Measurements from ENCODE around the gene PIM1. TPM values are rescaled to one million over a fixed set of nuclear protein-coding genes. Genes with fewer than 3 reads are reported as not detected.

Gene PIM1
- total and polyA plus RNA-seq, 9 of the 15 experiments (the other 6 are each of a cell fraction or from before 2014, with no cell fraction given), result 19.0 to 789 (median 212) TPM

DNA sequence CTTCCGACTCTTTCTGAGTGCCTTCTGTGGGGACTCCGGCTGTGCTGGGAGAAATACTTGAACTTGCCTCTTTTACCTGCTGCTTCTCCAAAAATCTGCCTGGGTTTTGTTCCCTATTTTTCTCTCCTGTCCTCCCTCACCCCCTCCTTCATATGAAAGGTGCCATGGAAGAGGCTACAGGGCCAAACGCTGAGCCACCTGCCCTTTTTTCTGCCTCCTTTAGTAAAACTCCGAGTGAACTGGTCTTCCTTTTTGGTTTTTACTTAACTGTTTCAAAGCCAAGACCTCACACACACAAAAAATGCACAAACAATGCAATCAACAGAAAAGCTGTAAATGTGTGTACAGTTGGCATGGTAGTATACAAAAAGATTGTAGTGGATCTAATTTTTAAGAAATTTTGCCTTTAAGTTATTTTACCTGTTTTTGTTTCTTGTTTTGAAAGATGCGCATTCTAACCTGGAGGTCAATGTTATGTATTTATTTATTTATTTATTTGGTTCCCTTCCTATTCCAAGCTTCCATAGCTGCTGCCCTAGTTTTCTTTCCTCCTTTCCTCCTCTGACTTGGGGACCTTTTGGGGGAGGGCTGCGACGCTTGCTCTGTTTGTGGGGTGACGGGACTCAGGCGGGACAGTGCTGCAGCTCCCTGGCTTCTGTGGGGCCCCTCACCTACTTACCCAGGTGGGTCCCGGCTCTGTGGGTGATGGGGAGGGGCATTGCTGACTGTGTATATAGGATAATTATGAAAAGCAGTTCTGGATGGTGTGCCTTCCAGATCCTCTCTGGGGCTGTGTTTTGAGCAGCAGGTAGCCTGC is 4.8 kb downstream of the PIM1 start (continued):
- TF ChIP-seq, protein P1, sequence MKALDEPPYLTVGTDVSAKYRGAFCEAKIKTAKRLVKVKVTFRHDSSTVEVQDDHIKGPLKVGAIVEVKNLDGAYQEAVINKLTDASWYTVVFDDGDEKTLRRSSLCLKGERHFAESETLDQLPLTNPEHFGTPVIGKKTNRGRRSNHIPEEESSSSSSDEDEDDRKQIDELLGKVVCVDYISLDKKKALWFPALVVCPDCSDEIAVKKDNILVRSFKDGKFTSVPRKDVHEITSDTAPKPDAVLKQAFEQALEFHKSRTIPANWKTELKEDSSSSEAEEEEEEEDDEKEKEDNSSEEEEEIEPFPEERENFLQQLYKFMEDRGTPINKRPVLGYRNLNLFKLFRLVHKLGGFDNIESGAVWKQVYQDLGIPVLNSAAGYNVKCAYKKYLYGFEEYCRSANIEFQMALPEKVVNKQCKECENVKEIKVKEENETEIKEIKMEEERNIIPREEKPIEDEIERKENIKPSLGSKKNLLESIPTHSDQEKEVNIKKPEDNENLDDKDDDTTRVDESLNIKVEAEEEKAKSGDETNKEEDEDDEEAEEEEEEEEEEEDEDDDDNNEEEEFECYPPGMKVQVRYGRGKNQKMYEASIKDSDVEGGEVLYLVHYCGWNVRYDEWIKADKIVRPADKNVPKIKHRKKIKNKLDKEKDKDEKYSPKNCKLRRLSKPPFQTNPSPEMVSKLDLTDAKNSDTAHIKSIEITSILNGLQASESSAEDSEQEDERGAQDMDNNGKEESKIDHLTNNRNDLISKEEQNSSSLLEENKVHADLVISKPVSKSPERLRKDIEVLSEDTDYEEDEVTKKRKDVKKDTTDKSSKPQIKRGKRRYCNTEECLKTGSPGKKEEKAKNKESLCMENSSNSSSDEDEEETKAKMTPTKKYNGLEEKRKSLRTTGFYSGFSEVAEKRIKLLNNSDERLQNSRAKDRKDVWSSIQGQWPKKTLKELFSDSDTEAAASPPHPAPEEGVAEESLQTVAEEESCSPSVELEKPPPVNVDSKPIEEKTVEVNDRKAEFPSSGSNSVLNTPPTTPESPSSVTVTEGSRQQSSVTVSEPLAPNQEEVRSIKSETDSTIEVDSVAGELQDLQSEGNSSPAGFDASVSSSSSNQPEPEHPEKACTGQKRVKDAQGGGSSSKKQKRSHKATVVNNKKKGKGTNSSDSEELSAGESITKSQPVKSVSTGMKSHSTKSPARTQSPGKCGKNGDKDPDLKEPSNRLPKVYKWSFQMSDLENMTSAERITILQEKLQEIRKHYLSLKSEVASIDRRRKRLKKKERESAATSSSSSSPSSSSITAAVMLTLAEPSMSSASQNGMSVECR (CRISPR knock-in tag; IDR thresholded peaks at IDR 0.05), result no peak
- TF ChIP-seq ZBTB26 (CRISPR knock-in tag; IDR thresholded peaks at IDR 0.05) (no peak), FOXP1 (CRISPR knock-in tag; IDR thresholded peaks at IDR 0.05) (no peak), BCOR (IDR thresholded peaks at IDR 0.05) (no peak), TBL1XR1 (IDR thresholded peaks at IDR 0.05; ENCODE audit: low read length in 2 of 2) (peak; percentile 42 to 53; a peak in 2 of 4 replicates), SRF (CRISPR knock-in tag; IDR thresholded peaks at IDR 0.05) (no peak), SMARCC2 (IDR thresholded peaks at IDR 0.05; ENCODE audit: low read depth) (no peak), THRAP3 (IDR thresholded peaks at IDR 0.05; ENCODE audit: borderline replicate concordance) (no peak; the same call in 1 of the 2 replicates), NCOA6 (IDR thresholded peaks at IDR 0.05) (no peak), IRF1 (CRISPR knock-in tag; IDR thresholded peaks at IDR 0.05; ENCODE audit: borderline replicate concordance) (no peak), MAX (CRISPR knock-in tag; IDR thresholded peaks at IDR 0.05) (no peak), SRSF9 (IDR thresholded peaks at IDR 0.05; ENCODE audit: borderline replicate concordance, low read depth, low read length) (no peak), SMARCA5 (IDR thresholded peaks at IDR 0.05) (no peak), ZNF695 (CRISPR knock-in tag; IDR thresholded peaks at IDR 0.05) (no peak), POLR2AphosphoS2 (IDR thresholded peaks at IDR 0.05; ENCODE audit: low read length) (peak; percentile 26), ZNF134 (CRISPR knock-in tag; conservative IDR thresholded peaks at IDR 0.05) (no peak)
- TF ChIP-seq, protein P2, sequence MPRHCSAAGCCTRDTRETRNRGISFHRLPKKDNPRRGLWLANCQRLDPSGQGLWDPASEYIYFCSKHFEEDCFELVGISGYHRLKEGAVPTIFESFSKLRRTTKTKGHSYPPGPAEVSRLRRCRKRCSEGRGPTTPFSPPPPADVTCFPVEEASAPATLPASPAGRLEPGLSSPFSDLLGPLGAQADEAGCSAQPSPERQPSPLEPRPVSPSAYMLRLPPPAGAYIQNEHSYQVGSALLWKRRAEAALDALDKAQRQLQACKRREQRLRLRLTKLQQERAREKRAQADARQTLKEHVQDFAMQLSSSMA (CRISPR knock-in tag; IDR thresholded peaks at IDR 0.05), result no peak
